Lung microvascular endothelial cell (primary cell): Measurements from ENCODE around the gene BEST4. TPM values are rescaled to one million over a fixed set of nuclear protein-coding genes. Genes with fewer than 3 reads are reported as not detected.
"Not testable (repeated sequence)": the region's sequence is repeated elsewhere in the genome, so short reads cannot be mapped to it uniquely, and the experiment has no call there.

Experiments
- DNase-seq, 2 donors: peaks; one replicate each; pipeline versions ENCODE4 v3.0.0 to v3.0.0-alpha.2; 2010; ENCODE audit warnings: low read depth in 2 of 2
- total RNA-seq: library from RNA; depleted of rRNA; stranded (reverse); fragments of >200 nt; gene quantifications from 2 replicates; pipeline ENCODE4 v1.2.1, GENCODE V29; 2014

The BEST4 gene
- total RNA-seq: under 0.01 TPM in 1 of 2 replicates, not detected in the other

DNA sequence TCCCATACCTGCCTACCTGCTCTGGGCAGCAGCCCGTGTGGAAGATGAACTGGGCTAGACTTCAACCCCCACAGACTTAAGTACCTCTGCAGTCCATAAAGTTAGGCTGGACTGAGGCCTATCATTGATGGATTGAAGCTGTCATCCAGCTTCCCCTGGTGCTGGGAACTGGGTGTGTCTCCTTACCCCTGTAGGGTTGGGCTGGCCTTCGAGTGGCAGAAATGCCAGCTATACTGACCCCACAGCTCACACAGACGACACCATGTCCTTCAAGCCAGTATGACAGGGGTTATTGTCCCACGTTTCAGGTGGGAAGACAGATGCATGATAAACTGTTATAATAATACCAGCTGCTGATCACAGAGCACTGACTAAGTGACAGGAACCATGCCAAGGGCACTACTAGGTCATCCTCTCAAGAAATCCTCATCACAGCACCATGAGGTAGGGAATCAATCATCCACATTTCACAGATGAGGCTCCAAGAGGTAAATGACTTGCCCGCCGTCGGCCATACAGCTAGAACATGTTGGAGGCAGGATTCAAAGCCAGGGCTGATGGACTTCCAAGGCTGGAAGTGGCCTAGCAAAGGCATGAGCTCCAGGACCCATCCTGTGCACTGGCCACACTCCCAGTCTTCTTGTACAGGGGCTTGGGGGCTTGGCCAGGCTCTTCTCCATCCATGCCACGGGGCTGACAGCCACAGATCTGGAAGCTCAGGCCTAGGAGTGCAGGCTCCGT is at the start of gene BEST4:
Gene BEST4 (minus strand): TSS at position 51 of the 741 bp plus-strand sequence. CDS start 465 bp downstream, outside the sequence.
- no peak for DNase-seq

DNA sequence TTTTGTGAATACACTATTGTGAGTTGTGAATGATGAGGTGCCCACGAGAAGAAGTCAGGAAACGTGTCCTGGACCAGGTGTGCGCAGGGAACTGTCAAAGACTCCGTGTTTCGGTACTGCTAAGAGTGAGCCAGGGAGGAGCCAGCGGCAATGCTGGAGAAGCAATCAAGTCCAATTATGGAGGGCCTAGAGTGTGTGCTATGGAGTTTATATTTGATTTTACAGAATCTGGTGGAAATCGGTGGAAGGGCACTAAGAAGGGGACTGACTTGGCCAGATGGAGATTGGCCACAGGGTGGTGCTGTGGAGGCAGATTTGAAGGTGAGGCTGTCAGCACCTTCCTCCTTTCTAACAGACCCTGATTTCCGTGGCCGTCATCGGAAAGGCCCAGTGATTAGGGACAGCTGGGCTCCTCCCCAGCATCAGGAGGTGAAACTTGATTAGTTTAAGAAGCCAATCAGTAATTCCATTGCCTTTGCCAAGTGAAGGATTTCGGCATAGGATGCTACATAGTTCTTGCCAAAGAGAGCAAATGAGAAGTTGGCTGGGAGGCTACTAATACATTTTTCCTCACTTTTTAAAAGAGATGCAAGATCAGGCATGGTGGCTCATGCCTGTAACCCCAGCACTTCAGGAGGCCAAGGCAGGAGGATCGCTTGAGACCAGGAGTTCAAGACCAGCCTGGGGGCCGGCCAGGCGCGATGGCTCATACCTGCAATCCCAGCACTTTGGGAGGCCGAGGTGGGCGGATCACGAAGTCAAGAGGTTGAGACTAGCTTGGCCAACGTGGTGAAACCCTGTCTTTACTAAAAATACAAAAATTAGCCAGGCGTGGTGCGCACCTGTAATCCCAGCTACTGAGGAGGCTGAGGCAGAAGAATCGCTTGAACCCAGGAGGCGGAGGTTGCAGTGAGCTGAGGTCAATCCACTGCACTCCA is 48.0 kb upstream of the BEST4 start:
- DNase-seq: peak; percentile 87 to 89

DNA sequence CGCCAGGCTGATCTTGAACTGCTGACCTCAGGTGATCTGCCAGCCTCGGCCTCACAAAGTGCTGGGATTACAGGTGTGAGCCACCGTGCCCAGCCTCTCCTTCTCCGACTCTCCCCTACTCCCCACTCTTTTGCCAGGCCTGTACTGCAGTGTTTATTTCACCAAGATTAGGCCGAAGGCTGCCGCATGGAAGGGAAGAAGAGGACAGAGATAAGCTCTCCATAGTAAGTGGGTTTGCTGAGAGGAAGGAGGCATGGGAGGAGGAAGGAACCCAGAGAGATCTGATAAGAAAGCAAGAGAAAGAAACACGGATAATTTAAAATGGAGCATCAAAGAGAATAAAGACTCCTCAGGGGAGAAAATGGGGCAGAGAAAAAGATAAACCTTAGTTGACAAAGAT is 46.4 kb upstream of the BEST4 start:
- no peak for DNase-seq

DNA sequence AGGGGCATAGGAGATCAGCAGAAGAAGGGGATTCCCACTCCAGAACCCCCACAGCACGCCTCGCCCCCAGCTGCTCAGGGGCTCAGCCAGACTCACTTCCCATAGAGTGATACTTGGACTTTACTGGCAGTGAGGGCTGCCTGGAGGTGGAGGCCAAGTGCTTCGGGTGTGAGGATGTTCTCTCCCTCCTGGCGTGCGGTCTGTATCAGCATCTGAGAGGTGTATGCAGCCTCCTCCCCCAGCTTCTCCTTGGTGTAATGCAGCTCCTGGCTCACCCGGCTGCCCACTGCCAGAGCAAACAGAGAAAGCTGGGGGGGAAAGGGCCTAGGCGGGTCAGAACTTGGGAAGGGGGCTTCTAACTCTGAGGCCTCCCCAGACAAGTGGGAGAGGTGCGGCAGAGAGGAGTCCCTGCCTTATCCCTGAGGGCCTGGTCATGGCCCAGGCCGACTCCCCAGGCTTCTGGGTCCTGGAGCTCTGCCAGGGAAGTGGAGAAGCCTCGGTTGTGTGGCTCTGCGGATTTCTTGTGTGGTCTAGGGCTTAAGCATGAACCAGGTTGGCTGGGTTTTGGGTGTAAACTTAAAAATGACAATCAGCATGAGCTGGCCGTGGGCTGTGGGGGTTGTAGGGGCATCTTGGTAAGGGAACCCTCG is 44.2 kb upstream of the BEST4 start:
- no peak for DNase-seq

DNA sequence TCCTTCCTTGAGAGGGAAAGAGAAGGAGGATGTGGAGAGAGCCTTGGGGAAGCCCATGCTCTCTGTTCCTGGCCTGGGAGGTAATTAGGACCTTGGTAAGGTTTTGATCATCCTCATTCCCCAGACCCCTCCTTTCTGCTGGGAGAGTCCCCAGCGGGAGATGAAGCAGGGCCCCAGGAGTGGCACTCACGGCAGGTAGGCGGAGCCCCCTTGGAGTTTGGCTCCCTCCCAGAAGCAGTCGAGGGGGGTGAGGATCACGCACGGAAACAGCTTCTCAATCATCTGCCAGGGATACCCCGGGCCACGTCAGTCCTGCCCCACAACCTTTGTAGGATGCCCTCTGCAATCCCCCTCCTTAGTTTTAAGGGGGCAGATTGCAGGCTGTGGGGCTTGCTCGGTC is 43.5 kb upstream of the BEST4 start:
- DNase-seq: no peak

DNA sequence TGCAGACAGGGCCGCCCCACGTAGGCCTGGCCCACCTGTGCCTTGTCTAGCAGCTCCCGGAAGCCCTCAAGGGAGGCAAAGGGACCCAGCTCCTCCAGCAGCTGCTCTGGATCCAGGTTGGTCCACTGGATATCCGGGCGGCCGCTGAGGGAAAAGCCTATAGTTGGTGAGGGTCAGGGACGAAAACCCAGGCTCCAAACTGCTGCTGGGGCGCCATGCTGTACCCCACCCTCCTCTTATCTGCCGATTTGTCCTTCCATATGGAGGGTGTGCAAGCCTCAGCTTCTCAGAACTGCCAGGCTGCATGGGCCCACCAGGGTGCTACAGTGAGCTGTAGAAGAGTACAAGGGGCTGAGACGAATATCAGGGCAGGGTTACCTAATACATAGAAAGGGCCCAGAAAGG is 42.9 kb upstream of the BEST4 start:
- no peak for DNase-seq

DNA sequence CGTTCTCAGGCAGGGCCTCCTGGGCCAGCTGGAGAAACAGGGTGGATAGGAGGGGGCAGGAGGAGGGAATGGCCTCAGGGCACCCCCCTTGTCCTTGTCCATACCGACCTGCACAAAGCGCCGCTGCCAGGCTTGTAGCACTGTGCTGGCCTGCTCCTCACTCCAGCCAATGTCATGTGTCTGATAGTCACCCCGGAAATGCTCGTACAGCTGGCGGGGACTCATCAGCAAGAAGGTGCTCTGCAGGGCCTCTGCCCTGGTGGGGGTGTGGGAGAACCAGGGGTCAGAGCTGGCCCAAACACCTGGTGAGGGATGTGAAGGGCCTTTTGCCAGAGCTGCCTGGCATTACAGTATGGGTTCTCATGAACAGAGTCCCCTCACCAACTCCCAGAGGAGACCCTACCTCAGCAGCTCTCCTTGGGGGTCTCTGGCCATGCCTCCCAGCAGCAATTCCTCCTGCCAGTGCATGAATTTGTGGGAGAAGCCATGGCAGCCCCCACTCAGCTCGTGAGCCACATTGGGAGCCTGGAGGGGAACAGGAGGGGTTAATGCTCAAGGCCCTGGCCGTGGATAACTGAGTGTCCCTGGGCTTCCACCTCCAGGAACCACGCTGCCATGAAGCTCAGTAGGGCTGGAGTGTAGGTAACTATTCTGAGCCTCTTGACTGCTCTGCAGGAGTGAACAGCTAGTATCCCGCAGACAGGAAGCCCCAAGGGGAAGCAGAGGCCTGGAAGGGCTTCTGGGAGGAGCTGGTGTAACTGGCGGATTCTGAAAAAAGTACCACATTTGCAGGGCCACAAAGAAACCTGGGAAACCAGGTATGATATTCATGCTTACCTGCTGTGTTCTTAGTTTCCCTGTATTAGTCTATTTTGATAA is 41.8 kb upstream of the BEST4 start:
- no peak for DNase-seq

DNA sequence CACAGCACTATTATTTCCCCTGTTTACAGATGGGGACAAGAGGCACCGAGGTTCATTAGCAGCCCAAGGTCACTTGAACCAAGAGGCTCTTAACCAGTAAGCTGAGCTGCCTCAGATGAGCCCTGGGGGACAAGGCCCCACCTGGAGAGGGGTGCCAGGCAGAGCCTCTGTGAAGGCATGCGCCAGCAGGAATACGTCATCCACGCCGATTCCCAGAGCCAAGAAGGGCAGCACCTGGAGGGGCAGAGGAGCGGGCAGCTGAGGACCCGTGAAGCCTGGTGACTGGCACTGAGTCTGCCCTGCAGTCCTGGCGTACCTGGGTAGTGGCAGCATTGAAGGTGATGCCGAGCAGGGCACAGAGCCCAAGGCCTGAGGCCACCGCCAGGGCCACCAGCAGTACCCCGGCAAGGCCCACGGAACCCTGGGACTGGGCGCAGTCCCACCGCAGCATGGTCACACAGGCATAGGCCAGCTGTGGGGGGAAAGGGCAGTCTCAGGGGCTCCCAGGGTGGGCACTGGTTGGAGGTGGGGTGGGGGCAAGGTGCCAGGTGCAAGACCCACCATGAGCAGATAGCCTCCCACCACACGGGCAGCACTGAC is 41.0 kb upstream of the BEST4 start:
- no peak for DNase-seq

DNA sequence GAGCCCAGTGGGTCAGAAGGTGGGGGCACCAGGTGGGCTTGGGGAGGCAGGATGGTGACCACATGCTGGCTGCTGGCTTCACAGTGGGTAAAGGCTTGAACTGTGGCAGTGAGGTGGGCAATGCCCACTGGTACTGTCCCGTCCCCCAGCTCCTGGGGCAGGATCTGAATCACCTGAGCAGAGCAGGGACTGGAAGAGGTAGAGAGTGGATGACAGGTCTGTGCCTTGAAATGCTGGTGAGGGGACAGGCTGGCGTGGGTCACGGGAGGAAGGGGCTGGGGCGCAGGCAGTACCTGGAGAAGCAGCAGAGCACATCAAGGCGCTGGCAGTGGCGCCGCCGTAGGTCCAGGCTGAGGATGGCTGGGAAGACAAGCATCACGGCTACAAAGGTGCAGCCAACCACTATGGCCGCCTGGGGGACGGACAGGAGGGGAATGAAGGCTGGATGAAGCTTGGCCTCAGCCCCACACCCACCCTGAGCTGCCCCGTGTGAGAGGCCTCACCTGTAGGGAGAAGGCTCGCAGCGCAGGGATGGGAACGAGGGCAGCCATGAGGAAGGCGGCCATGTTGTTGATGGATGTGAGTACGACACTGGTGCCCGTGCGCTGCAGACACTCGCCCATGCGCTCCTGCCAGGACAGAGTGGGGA is 40.2 kb upstream of the BEST4 start:
- DNase-seq: no peak

DNA sequence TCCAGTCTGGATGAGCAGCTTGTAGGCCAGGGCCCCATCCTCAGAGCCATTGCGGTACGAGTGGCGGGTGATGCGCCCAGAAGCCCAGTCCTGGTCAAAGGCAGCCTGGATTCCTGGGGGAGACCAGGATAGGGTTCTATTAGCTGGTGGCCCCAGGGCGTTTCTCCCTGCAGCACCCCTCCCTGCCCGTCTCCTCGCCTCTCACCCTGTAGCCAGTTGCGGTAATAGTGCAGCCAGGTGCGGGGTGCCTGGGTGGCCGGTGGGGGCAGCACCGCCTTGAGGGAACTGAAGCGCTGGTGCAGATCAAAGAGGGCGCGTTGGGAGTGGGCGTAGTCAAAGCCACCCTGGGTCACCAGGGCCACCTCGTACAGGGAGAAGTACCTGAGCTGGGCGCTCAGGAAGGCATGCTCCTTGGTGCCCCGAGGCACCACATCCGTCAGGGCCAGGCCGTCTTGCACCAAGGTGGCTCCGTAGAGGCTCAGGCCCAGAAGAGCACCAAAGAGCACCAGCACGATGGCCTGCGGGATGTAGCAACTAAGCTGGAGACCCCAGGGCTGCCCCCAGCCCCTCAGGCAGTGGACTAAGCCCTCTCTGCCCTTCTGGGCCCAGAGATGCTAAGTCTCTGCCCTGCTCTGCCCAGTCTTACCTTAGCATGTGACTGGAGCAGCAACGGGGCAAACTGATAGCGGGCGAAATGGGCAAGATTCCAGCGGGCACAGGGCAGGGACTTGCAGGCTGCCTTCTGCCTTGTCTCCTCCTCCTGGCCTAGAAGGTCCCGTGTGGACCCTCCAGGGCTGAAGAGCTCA is 39.4 kb upstream of the BEST4 start:
- DNase-seq: no peak

DNA sequence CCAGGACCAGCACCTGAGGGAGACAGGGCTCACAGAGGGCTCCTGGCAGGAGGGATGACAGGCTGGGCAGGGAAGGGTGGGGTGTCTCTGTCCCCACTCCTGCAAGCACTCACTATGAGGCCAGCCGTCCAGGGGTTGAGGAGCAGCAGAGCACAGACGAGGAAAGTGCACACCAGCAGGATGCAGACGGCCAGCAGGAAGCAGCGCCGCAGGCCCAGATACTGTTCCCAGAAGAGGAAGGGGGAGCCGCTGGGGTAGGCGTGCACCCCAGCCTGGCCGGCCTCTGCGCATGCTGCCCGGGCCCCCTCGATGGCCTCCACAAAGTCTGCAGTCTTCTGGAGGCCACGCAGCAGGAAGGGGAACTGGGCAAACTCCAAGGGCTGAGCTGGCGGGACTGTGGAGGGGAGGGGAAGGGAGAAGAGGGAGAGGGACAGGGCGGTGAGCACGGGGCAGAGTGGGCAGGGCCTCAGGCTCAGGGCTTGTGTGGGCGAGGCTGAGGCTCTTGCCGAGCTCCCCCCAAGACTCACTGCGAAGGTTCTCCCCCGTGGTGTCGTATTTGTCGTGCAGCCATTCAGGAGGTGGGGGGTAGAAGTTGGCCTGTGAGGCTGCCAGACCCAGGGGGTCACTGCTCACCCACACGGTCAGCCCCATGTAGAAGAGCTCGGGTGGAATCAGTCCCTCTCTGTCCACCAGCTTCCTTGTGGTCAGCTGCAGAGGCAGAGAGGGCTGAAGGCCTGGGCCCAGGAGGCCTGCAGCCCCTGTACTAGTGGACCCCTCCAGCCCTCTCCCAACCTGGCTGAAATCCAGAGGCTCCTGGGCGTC is 38.6 kb upstream of the BEST4 start:
- DNase-seq: no peak

DNA sequence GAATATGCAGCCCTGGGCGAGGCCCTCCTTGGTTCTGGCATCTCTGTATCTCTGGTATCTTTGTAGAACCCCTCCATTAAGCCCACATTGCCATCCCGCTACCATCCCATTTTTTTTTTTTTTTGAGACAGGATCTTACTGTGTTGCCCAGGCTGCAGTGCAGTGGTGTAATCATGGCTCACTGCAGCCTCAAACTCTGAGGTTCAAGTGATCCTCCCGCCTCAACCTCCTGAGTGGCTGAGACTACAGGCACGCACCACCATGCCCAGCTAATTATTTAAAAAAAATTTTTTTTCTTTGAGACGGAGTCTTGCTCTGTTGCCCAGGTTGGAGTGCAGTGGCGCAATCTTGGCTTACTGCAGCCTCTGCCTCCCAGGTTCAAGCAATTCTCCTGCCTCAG is 36.4 kb upstream of the BEST4 start:
- not testable (repeated sequence) for DNase-seq

DNA sequence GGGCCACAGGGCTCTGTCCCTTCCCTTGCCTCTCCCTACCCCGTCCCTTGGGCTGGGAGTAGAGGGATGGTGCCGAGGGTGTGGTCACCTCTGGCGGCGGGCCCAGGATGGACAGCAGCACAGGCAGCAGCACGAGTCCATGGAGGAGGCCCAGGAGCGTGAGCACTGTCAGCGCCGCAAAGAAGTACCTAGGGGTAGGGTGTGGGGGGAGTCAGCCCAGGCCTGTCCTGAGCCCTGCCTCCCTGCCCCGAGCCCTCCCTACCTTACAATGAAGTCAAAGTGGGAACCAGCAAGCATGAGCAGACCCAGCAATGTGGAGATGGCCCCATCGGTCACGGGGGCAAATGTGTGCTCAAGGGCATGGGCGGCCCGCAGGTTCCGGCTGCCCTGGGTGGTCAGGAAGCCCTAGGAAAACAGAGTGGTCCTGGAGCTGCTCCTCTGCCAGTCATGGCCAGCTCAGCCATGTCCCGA is 35.0 kb upstream of the BEST4 start:
- DNase-seq: no peak

DNA sequence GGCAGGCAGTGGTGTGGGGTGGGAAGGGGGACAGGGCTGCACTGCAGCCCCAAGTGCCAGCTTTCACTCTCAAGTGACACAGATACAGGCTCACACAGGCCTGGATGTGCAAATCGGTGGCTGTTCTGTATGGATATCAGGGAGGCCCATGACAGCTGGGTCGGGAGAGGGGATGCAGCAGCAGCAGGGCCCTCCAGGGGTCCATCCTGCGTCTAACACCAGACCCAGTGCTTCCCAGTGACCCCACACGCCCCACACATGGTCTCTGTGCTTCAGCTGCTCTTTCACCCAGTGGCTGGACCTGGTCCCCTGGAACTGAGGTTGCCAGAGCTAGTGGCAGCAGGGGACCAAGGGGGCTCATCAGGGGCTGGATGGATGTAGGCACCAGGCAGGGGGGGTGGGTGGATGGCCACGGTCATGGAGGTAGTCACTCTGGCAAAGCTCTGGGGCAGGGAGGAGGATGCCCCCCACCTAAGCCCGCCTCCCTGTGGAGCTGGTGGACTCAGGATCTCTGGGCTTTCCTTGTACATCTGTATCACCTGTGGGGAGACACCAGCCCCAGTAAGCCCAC is 34.2 kb upstream of the BEST4 start:
- no peak for DNase-seq

DNA sequence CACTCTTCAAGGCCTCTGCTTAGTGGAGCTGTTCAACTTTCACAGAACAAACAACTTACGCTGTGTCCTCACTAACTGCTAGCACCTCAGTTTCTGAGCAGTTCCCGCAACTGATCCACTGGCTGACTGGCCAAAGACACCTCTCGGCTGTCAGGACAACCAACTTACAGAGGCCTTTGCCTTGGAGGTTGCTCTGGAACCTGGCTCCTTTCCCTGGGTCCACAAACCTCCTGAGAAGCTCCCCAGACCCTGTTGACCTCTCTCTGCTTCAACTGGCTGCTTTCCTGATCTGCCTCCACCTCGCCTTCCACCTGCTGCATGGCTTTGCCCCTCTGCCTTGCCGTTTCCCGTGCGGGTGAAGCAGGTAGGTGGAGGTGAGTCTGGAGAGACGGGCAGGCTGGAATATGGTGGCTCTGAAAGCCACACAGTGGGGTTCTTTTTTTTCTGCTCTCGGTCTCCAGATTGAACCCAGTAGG is 33.3 kb upstream of the BEST4 start:
- DNase-seq: no peak

DNA sequence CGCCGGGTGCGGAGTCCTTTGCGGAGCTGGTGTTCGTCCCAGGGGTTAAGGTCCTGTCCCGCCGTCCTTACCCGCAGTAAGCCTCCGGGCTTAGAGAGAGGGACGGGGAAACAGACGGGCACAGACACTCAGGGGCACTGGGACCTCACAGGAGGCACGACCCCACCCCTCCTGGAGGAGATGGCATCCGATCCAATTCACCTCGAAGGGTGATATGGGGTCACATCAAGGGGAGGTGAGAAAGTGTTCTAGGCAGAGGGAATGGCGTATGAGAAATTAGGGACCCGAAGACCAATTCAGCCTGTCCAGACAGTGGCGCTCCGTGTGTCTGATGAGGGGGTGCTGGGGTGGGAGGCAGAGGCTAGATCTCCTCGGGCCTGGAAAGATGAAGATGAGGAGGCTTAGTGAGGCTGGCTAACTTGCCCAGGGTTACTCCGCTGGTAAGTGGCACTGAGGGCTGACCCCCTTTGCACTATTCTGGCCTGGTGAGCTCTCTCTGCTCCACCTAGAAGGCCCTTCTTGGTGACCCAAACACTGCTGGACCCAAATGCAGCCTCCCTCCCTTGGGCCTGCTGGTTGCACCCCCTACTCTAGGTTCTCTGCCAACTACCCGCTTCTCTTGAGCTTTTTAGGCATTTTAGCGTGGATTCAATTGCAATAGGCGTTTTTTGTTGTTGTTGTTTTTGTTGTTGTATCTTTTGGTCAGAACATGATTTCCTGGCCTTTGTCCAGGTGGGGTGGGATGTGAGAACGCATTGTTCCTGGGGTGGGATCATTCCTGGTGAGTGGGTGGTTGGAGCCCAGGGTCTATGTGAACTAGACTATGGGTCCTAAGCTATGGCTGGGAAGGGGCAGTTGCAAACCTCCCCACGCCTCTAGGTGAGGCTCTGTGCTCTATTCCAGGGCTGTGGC is 32.6 kb upstream of the BEST4 start:
- no peak for DNase-seq
